Measurements from ENCODE around the gene DUSP5. TPM values are rescaled to one million over a fixed set of nuclear protein-coding genes. Genes with fewer than 3 reads are reported as not detected.

DUSP5 gene
- total and polyA plus RNA-seq, 2 of the 8 experiments (the other 6 are each of a cell fraction or from before 2014, with no cell fraction given): 13.6 to 30.3 TPM

GRCh38 chr10:110525349-110526260, 27.9 kb downstream of the DUSP5 start:
- Histone ChIP-seq H2AK5ac (ENCODE audit: low read depth, low read length) (no peak overlapping the region), H3K36me3 (ENCODE audit: control insufficient read depth in 2 of 4, insufficient read depth in 4 of 4, low read length in 3 of 4) (no peaks in the 10 kb centered on the region), H2BK20ac (ENCODE audit: low read length) (peak overlapping the region; percentile 25; the same call in 1 of the 2 replicates), H2AFZ (ENCODE audit: low read length) (no peak overlapping the region), H4K5ac (ENCODE audit: insufficient read length, low read depth, low read length) (no peak overlapping the region), H2BK120ac (replicated peaks; ENCODE audit: low read depth, low read length) (no peak overlapping the region), H3K27me3 (replicated peaks in 1 of 4; ENCODE audit: control insufficient read depth in 3 of 4, extremely low read depth in 1 of 4, insufficient read depth in 3 of 4, low read length in 3 of 4) (no peaks in the 10 kb centered on the region; a peak in 1 of 7 replicates), H3K56ac (replicated peaks; ENCODE audit: insufficient read length, low read depth, low read length) (no peak overlapping the region), H3K79me2 (ENCODE audit: control insufficient read depth in 1 of 2, insufficient read depth in 2 of 2, low read length in 2 of 2) (no peaks in the 10 kb centered on the region), H4K91ac (replicated peaks; ENCODE audit: insufficient read length, low read length) (peak overlapping the region; percentile 40), H3K23ac (ENCODE audit: insufficient read length) (no peak overlapping the region), H3K27ac (ENCODE audit: low read depth, low read length) (no peak overlapping the region), H3K4me1 (replicated peaks in 1 of 4; ENCODE audit: control insufficient read depth in 3 of 4, insufficient read depth in 4 of 4, low read length in 3 of 4) (peaks cover 4 to 11% (median 5%) of the 10 kb centered on the region in 4 experiments), H2BK5ac (ENCODE audit: low read depth, low read length) (no peak overlapping the region), H3K9me3 (ENCODE audit: insufficient read depth in 2 of 2, low read depth in 1 of 2, low read length in 1 of 2) (no peaks in the 10 kb centered on the region), H3K4ac (replicated peaks; ENCODE audit: insufficient read length, low read depth, low read length) (no peak overlapping the region), H3K4me2 (ENCODE audit: insufficient read depth in 1 of 2, low read depth in 2 of 2, low read length in 2 of 2) (no peak overlapping the region), H2BK15ac (ENCODE audit: low read length) (peak overlapping the region; percentile 73; the same call in 1 of the 2 replicates), H3K79me1 (ENCODE audit: low read depth, low read length) (no peaks in the 10 kb centered on the region), H3K14ac (ENCODE audit: insufficient read length) (no peak overlapping the region), H3K18ac (ENCODE audit: extremely low read depth, low read length) (no peak overlapping the region), H3K23me2 (ENCODE audit: low read depth, low read length) (peaks cover 2% of the 10 kb centered on the region; the same call in 1 of the 2 replicates), H3K4me3 (ENCODE audit: extremely low read depth in 1 of 4, insufficient read depth in 2 of 4, low read depth in 3 of 4, low read length in 4 of 4) (no peak overlapping the region), H2BK12ac (ENCODE audit: low read depth, low read length) (peak overlapping the region; percentile 78; the same call in 1 of the 2 replicates), H3K9ac (replicated peaks in 1 of 4; ENCODE audit: extremely low read depth in 1 of 4, low read depth in 3 of 4, low read length in 3 of 4) (no peak overlapping the region), H4K20me1 (replicated peaks in 1 of 2; ENCODE audit: control insufficient read depth in 1 of 2, insufficient read depth in 2 of 2, low read length in 2 of 2) (no peaks in the 10 kb centered on the region), H4K8ac (ENCODE audit: extremely low read depth, insufficient read depth, low read length) (no peak overlapping the region)
- WGBS, 2 experiments (ENCODE audit: extremely low coverage in 1 of 2, insufficient coverage in 1 of 2, insufficient read length in 1 of 2, insufficient replicate concordance in 2 of 2, low coverage in 1 of 2, low lambda C conversion rate in 2 of 2, missing lambda C conversion rate in 1 of 2): 78% methylated on average over 9 of the region's 9 CpGs; no CpG with 5 or more reads in 1 of the 2 experiments
- ChIA-PET POLR2A (ENCODE audit: partially characterized antibody) (no interaction called here), CTCF (ENCODE audit: partially characterized antibody) (no interaction called here)
- DNase-seq (ENCODE audit: low read depth in 1 of 2, low spot score in 2 of 2) (no peak), FAIRE-seq (no peak)
- TF ChIP-seq EZH2 (IDR thresholded peaks at IDR 0.05; ENCODE audit: low read depth, low read length, severe bottlenecking) (no peak), SP4 (IDR thresholded peaks at IDR 0.05; ENCODE audit: low read length) (no peak), CBX8 (IDR thresholded peaks at IDR 0.05; ENCODE audit: borderline replicate concordance, low read depth, low read length) (no peak), SIRT6 (IDR thresholded peaks at IDR 0.05; ENCODE audit: low read length) (no peak), SIN3A (conservative IDR thresholded peaks at IDR 0.05 in 1 of 2, IDR thresholded peaks at IDR 0.05 in 1 of 2; ENCODE audit: low read depth in 1 of 2, low read length in 2 of 2) (no peak), CREB1 (IDR thresholded peaks at IDR 0.05) (no peak), RXRA (IDR thresholded peaks at IDR 0.05; ENCODE audit: insufficient read depth, low read depth, low read length) (no peak), ASH2L (IDR thresholded peaks at IDR 0.05; ENCODE audit: low read length) (no peak), SUZ12 (IDR thresholded peaks at IDR 0.05; ENCODE audit: low read length) (no peak)
- TF ChIP-seq, protein P1, sequence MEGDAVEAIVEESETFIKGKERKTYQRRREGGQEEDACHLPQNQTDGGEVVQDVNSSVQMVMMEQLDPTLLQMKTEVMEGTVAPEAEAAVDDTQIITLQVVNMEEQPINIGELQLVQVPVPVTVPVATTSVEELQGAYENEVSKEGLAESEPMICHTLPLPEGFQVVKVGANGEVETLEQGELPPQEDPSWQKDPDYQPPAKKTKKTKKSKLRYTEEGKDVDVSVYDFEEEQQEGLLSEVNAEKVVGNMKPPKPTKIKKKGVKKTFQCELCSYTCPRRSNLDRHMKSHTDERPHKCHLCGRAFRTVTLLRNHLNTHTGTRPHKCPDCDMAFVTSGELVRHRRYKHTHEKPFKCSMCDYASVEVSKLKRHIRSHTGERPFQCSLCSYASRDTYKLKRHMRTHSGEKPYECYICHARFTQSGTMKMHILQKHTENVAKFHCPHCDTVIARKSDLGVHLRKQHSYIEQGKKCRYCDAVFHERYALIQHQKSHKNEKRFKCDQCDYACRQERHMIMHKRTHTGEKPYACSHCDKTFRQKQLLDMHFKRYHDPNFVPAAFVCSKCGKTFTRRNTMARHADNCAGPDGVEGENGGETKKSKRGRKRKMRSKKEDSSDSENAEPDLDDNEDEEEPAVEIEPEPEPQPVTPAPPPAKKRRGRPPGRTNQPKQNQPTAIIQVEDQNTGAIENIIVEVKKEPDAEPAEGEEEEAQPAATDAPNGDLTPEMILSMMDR (IDR thresholded peaks at IDR 0.05; ENCODE audit: control extremely low read depth in 1 of 3, insufficient read depth in 1 of 3, low read depth in 1 of 3, low read length in 3 of 3): no peak
